ENCODE data around the gene KIF17.

DNA sequence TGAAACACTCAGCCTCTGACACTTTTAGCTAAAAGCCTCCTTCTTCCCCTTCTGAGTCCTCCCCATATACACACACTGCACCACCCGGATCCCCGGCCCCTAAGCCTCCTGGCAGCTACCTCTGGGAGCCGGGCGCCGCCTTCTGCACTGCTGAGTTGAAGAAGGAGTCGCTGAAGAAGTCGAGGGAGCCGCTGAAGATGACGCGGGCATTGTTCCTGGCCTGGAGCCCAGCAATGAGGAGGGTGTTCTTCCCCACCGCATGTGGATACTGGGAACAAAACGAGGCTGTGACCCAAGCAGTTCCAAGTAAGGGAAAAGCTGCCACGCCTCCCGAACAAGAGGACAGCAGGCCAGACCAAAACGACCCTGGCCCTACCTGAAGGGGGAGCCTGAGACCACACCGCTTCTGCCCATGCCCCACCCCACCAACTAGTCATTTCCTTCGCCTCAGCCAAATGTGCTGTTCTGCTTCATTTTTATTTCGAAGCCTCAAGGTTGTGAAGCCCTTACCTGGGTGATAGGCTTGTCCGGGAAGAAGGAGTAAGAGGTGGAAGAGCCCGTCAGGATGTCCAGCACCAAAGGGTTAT is 63.6 kb downstream of the KIF17 start:
- TF ChIP-seq KDM1A (IDR thresholded peaks at IDR 0.05; ENCODE audit: borderline replicate concordance, low read length) (no peak), CREB1 (IDR thresholded peaks at IDR 0.05) (no peak)
- TF ChIP-seq, protein P1, sequence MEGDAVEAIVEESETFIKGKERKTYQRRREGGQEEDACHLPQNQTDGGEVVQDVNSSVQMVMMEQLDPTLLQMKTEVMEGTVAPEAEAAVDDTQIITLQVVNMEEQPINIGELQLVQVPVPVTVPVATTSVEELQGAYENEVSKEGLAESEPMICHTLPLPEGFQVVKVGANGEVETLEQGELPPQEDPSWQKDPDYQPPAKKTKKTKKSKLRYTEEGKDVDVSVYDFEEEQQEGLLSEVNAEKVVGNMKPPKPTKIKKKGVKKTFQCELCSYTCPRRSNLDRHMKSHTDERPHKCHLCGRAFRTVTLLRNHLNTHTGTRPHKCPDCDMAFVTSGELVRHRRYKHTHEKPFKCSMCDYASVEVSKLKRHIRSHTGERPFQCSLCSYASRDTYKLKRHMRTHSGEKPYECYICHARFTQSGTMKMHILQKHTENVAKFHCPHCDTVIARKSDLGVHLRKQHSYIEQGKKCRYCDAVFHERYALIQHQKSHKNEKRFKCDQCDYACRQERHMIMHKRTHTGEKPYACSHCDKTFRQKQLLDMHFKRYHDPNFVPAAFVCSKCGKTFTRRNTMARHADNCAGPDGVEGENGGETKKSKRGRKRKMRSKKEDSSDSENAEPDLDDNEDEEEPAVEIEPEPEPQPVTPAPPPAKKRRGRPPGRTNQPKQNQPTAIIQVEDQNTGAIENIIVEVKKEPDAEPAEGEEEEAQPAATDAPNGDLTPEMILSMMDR (IDR thresholded peaks at IDR 0.05; ENCODE audit: control extremely low read depth in 1 of 3, insufficient read depth in 1 of 3, low read depth in 1 of 3, low read length in 3 of 3) = peak; percentile 32 to 63 (median 56); a peak in 3 of 4 replicates
